ENCODE data around the gene BORCS8. TPM values are rescaled to one million over a fixed set of nuclear protein-coding genes. Genes with fewer than 3 reads are reported as not detected.

BORCS8 gene
- total and polyA plus RNA-seq, 2 of the 13 experiments (the other 11 are each of a cell fraction or from before 2014, with no cell fraction given) = 9.6 to 13.3 TPM

- TF ChIP-seq CERS6 (CRISPR knock-in tag; IDR thresholded peaks at IDR 0.05) (no peak), ZMYM4 (CRISPR knock-in tag; IDR thresholded peaks at IDR 0.05) (no peak), HNF1B (CRISPR knock-in tag; IDR thresholded peaks at IDR 0.05) (no peak), ZNF180 (CRISPR knock-in tag; IDR thresholded peaks at IDR 0.05; ENCODE audit: borderline replicate concordance, low read depth) (no peak), REXO4 (CRISPR knock-in tag; IDR thresholded peaks at IDR 0.05; ENCODE audit: borderline replicate concordance) (no peak)
Measured at GRCh38 chr19:19230999-19231398, 39.0 kb upstream of the BORCS8 start (continued).

GRCh38 chr19:19229701-19230100 lies 37.7 kb upstream of the BORCS8 start:
- DNase-seq (ENCODE audit: low spot score) = no peak
- H3K36me3 ChIP-seq (replicated peaks in 1 of 2; ENCODE audit: control insufficient read depth in 1 of 2, insufficient read depth in 2 of 2, low read length in 2 of 2) = no peaks in the 10 kb centered on the region
- in situ Hi-C loops (cut with HindIII; ENCODE audit: extremely low pct_ligation_motif_present, low pct_unique_long_range_greater_than_20kb) (no loop called here), intact Hi-C loops (cut with micrococcal nuclease; ENCODE audit: unreplicated experiment) (loop anchor here (5.0 kb wide), 1 partner anchor 43 kb away; the partner anchor contains the start of gene TM6SF2)
- no peak for ATAC-seq
- H3K79me2 ChIP-seq (ENCODE audit: insufficient read depth, low read length) = no peaks in the 10 kb centered on the region
- no peaks in the 10 kb centered on the region for H4K20me1 ChIP-seq (ENCODE audit: insufficient read depth, low read length)
- H3K9ac ChIP-seq (ENCODE audit: insufficient read depth, low read depth, low read length) = no peak overlapping the region
- H3K4me2 ChIP-seq (ENCODE audit: low read depth, low read length) = no peak overlapping the region
- peaks cover 9% of the 10 kb centered on the region; the same call in 1 of the 2 replicates for H3K9me3 ChIP-seq (ENCODE audit: low read length)
- TF ChIP-seq ZNF121 (CRISPR knock-in tag; IDR thresholded peaks at IDR 0.05) (peak; percentile 59; the same call in 1 of the 2 replicates), SIX4 (CRISPR knock-in tag; IDR thresholded peaks at IDR 0.05) (no peak)
- H3K27me3 ChIP-seq (ENCODE audit: control insufficient read depth in 1 of 2, insufficient read depth in 2 of 2, low read length in 2 of 2) = peaks cover 4 to 34% of the 10 kb centered on the region in 2 experiments; a peak in 3 of 5 replicates
- ChIA-PET POLR2A (no interaction called here), CTCF (ENCODE audit: low intra/inter-chr PET ratio, low total read pairs) (no interaction called here)
- H3K4me3 ChIP-seq (replicated peaks in 1 of 3; ENCODE audit: insufficient read depth in 1 of 3, low read depth in 2 of 3, low read length in 3 of 3) = no peak overlapping the region
- no peak for FAIRE-seq
- no TSS peak for BruUV-seq (replicated peaks)
- H2AFZ ChIP-seq (ENCODE audit: low read length) = no peak overlapping the region
- peaks cover 26% of the 10 kb centered on the region for H3K4me1 ChIP-seq (ENCODE audit: insufficient read depth, low read length)
- no peak overlapping the region for H3K27ac ChIP-seq (ENCODE audit: extremely low read length, insufficient read depth, low read length)
- 67% methylated on average over 3 of the region's 3 CpGs for WGBS (ENCODE audit: low lambda C conversion rate)
